ENCODE data around the gene PDE2A.

PDE2A gene

DNA sequence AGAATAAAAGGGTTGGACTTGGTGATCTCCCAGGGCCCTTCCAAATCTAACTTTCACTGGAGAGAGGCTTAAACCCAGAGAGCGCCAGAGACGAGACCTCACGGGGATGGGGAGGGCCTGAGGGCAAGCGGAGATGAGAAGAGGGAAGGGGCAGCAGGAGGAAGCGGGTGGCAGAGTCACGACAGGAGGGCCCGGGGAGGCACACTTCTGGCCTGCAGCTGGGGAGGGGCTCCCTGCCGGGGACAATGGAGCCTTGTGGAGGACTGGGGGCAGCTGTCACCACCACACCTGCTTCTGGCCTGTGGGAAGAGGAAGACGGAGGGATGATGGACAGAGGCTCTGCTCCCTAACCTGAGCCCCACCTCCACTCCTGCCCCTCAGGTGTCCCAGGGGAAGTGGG, 40.2 kb downstream of the PDE2A start:
- H3K4me2 ChIP-seq (ENCODE audit: low read length), result no peak overlapping the region
- no peak overlapping the region for H4K8ac ChIP-seq (ENCODE audit: low read depth, low read length)
- H3K79me1 ChIP-seq (ENCODE audit: low read length), result peaks cover 2% of the 10 kb centered on the region
- H3K79me2 ChIP-seq (ENCODE audit: control insufficient read depth, insufficient read depth, low read length, poor library complexity), result no peaks in the 10 kb centered on the region
- no CpG with 5 or more reads among the region's 9 CpGs for WGBS (ENCODE audit: extremely low coverage, insufficient coverage, insufficient read length)
- H3K14ac ChIP-seq (ENCODE audit: low read length), result no peak overlapping the region
- peaks cover 8 to 14% of the 10 kb centered on the region in 2 experiments for H3K4me1 ChIP-seq (ENCODE audit: control insufficient read depth in 1 of 2, insufficient read depth in 2 of 2, low read length in 2 of 2)
- no peak overlapping the region for H4K12ac ChIP-seq (ENCODE audit: low read depth, low read length)
- no peak overlapping the region for H3K23ac ChIP-seq (ENCODE audit: low read length)
- H4K91ac ChIP-seq (ENCODE audit: low read depth, low read length), result no peak overlapping the region
- H3K18ac ChIP-seq (ENCODE audit: low read length), result no peak overlapping the region
- H2AFZ ChIP-seq (ENCODE audit: insufficient read depth, low read length, poor library complexity), result no peak overlapping the region
- no peak overlapping the region for H3K9ac ChIP-seq (ENCODE audit: low read length)
- H2BK12ac ChIP-seq (ENCODE audit: low read length), result no peak overlapping the region
- no peak overlapping the region for H2BK5ac ChIP-seq (ENCODE audit: low read depth, low read length, poor library complexity)
- H2BK120ac ChIP-seq (ENCODE audit: insufficient read depth, low read length, poor library complexity), result no peak overlapping the region
- H3K27me3 ChIP-seq (ENCODE audit: insufficient read depth, low read length), result no peaks in the 10 kb centered on the region
- H3K9me3 ChIP-seq (ENCODE audit: insufficient read depth, low read depth, low read length), result no peaks in the 10 kb centered on the region
- no peaks in the 10 kb centered on the region for H3K36me3 ChIP-seq (ENCODE audit: control insufficient read depth in 1 of 2, insufficient read depth in 2 of 2, low read length in 2 of 2)
- H3K4ac ChIP-seq (ENCODE audit: low read depth, low read length), result no peak overlapping the region
- H3K27ac ChIP-seq (ENCODE audit: low read depth, low read length), result no peak overlapping the region
- H3K4me3 ChIP-seq (ENCODE audit: low read depth, low read length), result no peak overlapping the region
- DNase-seq, result no peak
- no peak overlapping the region for H2AK5ac ChIP-seq (ENCODE audit: low read length)

DNA sequence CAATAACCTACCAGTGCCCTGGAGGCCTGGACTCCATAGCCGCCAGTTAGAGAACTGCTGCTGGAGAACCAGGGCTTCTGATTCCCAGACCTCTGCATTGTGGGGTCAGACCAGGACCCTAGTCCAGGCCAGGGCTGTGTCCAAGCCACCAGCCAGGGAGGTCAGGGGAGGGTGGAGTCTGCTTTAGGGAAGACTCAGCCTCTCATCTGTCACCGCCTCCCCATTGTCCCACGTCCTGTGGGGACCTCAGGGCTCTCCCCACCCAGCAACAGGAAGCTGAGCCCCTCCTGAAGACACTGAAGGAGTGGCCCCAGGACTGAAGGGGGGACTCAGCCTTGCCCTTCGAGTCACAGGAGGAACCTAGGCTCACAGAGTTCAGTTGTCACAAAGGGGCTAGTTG, 41.2 kb downstream of the PDE2A start:
- Histone ChIP-seq H3K79me1 (ENCODE audit: low read length) (peaks cover 2% of the 10 kb centered on the region), H3K18ac (ENCODE audit: low read length) (no peak overlapping the region), H2AFZ (ENCODE audit: insufficient read depth, low read length, poor library complexity) (no peak overlapping the region), H3K27me3 (ENCODE audit: insufficient read depth, low read length) (no peaks in the 10 kb centered on the region), H3K79me2 (ENCODE audit: control insufficient read depth, insufficient read depth, low read length, poor library complexity) (no peaks in the 10 kb centered on the region), H3K9ac (ENCODE audit: low read length) (no peak overlapping the region), H2BK120ac (ENCODE audit: insufficient read depth, low read length, poor library complexity) (no peak overlapping the region), H3K4me3 (ENCODE audit: low read depth, low read length) (no peak overlapping the region), H3K36me3 (ENCODE audit: control insufficient read depth in 1 of 2, insufficient read depth in 2 of 2, low read length in 2 of 2) (no peaks in the 10 kb centered on the region), H4K91ac (ENCODE audit: low read depth, low read length) (no peak overlapping the region), H2BK12ac (ENCODE audit: low read length) (no peak overlapping the region), H2AK5ac (ENCODE audit: low read length) (no peak overlapping the region), H4K12ac (ENCODE audit: low read depth, low read length) (no peak overlapping the region), H3K14ac (ENCODE audit: low read length) (no peak overlapping the region), H3K4ac (ENCODE audit: low read depth, low read length) (no peak overlapping the region), H3K23ac (ENCODE audit: low read length) (no peak overlapping the region), H3K9me3 (ENCODE audit: insufficient read depth, low read depth, low read length) (no peaks in the 10 kb centered on the region), H3K4me2 (ENCODE audit: low read length) (no peak overlapping the region), H4K8ac (ENCODE audit: low read depth, low read length) (no peak overlapping the region), H2BK5ac (ENCODE audit: low read depth, low read length, poor library complexity) (no peak overlapping the region), H3K27ac (ENCODE audit: low read depth, low read length) (no peak overlapping the region), H3K4me1 (ENCODE audit: control insufficient read depth in 1 of 2, insufficient read depth in 2 of 2, low read length in 2 of 2) (peaks cover 8 to 14% of the 10 kb centered on the region in 2 experiments)
- DNase-seq, result no peak
- no CpG with 5 or more reads among the region's 4 CpGs for WGBS (ENCODE audit: extremely low coverage, insufficient coverage, insufficient read length)

DNA sequence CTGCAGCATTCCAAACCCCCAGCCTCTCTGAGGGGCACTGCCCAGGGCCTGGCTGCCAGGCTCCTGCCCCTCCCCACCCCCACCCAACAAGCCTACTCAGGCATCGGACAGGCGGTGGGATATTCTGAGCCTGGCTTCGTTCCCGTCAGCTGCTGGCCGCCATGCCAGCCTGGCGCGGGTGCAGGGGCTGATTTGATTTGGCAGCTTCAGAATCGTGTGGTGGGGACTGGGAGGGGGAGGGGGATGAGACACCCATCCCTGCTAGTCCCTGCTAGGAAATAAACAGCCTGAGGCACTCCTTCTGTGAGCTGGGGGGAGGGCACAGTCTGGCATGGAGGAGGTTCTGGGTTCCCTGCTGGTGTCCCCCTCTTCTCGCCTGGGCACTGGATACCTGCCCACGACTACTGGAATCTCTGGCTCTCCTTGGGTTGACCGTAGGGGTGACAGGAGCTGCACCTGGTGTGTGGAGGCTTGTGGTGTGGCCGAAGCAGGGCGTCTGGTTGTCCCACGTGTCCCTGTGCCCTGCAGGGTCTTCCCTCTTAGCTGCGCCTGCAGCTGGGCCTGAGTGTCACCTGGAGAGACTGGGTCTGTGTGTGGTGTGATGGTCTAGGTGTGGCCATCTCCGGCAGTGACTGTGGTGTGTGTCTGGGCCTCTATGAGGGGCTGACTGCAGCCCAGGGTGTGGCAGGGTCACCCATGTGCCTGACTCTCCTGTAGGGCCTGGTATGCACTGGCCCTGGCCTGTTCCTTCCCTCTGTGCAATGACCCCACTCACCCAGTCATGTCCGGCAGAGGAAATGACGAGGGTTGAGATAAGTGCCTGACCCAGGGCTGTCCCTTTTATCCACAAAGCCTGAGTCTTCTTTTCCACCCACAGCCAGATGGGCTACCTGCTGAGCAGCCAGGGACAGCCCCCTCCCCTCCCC, 42.2 kb downstream of the PDE2A start:
- H3K23ac ChIP-seq (ENCODE audit: low read length), result no peak overlapping the region
- no peaks in the 10 kb centered on the region for H3K27me3 ChIP-seq (ENCODE audit: insufficient read depth, low read length)
- H2BK120ac ChIP-seq (ENCODE audit: insufficient read depth, low read length, poor library complexity), result no peak overlapping the region
- H2BK5ac ChIP-seq (ENCODE audit: low read depth, low read length, poor library complexity), result no peak overlapping the region
- H3K14ac ChIP-seq (ENCODE audit: low read length), result no peak overlapping the region
- no peak overlapping the region for H3K4ac ChIP-seq (ENCODE audit: low read depth, low read length)
- no peak overlapping the region for H3K4me2 ChIP-seq (ENCODE audit: low read length)
- no peak overlapping the region for H3K27ac ChIP-seq (ENCODE audit: low read depth, low read length)
- H3K79me1 ChIP-seq (ENCODE audit: low read length), result peaks cover 2% of the 10 kb centered on the region
- H4K12ac ChIP-seq (ENCODE audit: low read depth, low read length), result no peak overlapping the region
- no CpG with 5 or more reads among the region's 18 CpGs for WGBS (ENCODE audit: extremely low coverage, insufficient coverage, insufficient read length)
- no peak overlapping the region for H2AFZ ChIP-seq (ENCODE audit: insufficient read depth, low read length, poor library complexity)
- H2AK5ac ChIP-seq (ENCODE audit: low read length), result no peak overlapping the region
- no peak overlapping the region for H2BK12ac ChIP-seq (ENCODE audit: low read length)
- H3K18ac ChIP-seq (ENCODE audit: low read length), result no peak overlapping the region
- H4K8ac ChIP-seq (ENCODE audit: low read depth, low read length), result no peak overlapping the region
- no peaks in the 10 kb centered on the region for H3K9me3 ChIP-seq (ENCODE audit: insufficient read depth, low read depth, low read length)
- no peaks in the 10 kb centered on the region for H3K36me3 ChIP-seq (ENCODE audit: control insufficient read depth in 1 of 2, insufficient read depth in 2 of 2, low read length in 2 of 2)
- no peak overlapping the region for H3K9ac ChIP-seq (ENCODE audit: low read length)
- H3K4me3 ChIP-seq (ENCODE audit: low read depth, low read length), result no peak overlapping the region
- H3K4me1 ChIP-seq (ENCODE audit: control insufficient read depth in 1 of 2, insufficient read depth in 2 of 2, low read length in 2 of 2), result peaks cover 8 to 14% of the 10 kb centered on the region in 2 experiments
- H3K79me2 ChIP-seq (ENCODE audit: control insufficient read depth, insufficient read depth, low read length, poor library complexity), result no peaks in the 10 kb centered on the region
- no peak for DNase-seq
- H4K91ac ChIP-seq (ENCODE audit: low read depth, low read length), result no peak overlapping the region

DNA sequence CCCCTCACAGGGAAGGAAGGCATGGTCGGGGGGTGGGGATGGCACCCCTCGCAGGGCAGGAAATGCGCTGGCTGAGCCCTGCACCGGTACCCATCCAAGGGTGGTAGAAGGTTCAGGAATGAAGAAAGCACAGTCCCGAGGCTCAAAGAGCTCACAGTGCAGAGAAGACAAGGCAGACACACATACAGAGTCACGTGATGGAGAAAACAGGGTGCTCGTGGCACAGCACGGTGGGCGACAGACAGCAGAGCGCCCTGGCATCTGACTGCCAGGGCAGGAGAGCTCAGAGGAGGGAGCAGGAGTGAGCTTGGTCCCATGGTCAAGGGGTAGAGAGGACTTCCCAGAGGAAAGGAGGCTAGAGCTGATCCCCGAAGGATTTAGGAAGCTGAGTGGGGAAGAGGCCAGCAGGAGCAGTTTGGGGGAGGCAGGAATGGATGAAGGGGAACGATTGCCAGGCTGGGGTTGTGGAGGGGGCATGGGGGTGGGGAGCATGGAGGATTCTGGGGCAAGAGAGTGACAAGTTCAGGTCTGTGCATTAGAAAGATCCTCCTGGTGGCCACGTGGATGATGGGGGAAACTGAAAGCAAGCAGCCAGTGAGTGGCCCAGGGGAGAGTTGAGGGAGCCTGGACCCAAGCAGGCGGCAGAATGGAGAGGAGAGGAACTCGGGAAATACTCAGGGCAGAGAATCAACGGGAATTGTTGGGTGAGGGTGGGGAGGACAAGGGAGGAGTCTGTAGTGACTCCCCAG, 43.9 kb downstream of the PDE2A start:
- no peak overlapping the region for H3K9ac ChIP-seq (ENCODE audit: low read length)
- H3K4ac ChIP-seq (ENCODE audit: low read depth, low read length), result no peak overlapping the region
- no peak overlapping the region for H4K91ac ChIP-seq (ENCODE audit: low read depth, low read length)
- H3K27ac ChIP-seq (ENCODE audit: low read depth, low read length), result no peak overlapping the region
- H3K79me1 ChIP-seq (ENCODE audit: low read length), result peaks cover 2% of the 10 kb centered on the region
- WGBS (ENCODE audit: extremely low coverage, insufficient coverage, insufficient read length), result no CpG with 5 or more reads among the region's 16 CpGs
- no peaks in the 10 kb centered on the region for H3K9me3 ChIP-seq (ENCODE audit: insufficient read depth, low read depth, low read length)
- no peak overlapping the region for H3K14ac ChIP-seq (ENCODE audit: low read length)
- H2BK5ac ChIP-seq (ENCODE audit: low read depth, low read length, poor library complexity), result no peak overlapping the region
- H3K4me3 ChIP-seq (ENCODE audit: low read depth, low read length), result no peak overlapping the region
- no peak overlapping the region for H3K23ac ChIP-seq (ENCODE audit: low read length)
- H3K36me3 ChIP-seq (ENCODE audit: control insufficient read depth in 1 of 2, insufficient read depth in 2 of 2, low read length in 2 of 2), result no peaks in the 10 kb centered on the region
- no peak overlapping the region for H2AK5ac ChIP-seq (ENCODE audit: low read length)
- no peak overlapping the region for H3K18ac ChIP-seq (ENCODE audit: low read length)
- H4K8ac ChIP-seq (ENCODE audit: low read depth, low read length), result no peak overlapping the region
- no peak overlapping the region for H2BK120ac ChIP-seq (ENCODE audit: insufficient read depth, low read length, poor library complexity)
- H4K12ac ChIP-seq (ENCODE audit: low read depth, low read length), result no peak overlapping the region
- no peak overlapping the region for H2BK12ac ChIP-seq (ENCODE audit: low read length)
- no peaks in the 10 kb centered on the region for H3K27me3 ChIP-seq (ENCODE audit: insufficient read depth, low read length)
- H2AFZ ChIP-seq (ENCODE audit: insufficient read depth, low read length, poor library complexity), result no peak overlapping the region
- no peaks in the 10 kb centered on the region for H3K79me2 ChIP-seq (ENCODE audit: control insufficient read depth, insufficient read depth, low read length, poor library complexity)
- no peak overlapping the region for H3K4me2 ChIP-seq (ENCODE audit: low read length)
- H3K4me1 ChIP-seq (ENCODE audit: control insufficient read depth in 1 of 2, insufficient read depth in 2 of 2, low read length in 2 of 2), result peaks cover 8 to 14% of the 10 kb centered on the region in 2 experiments
- no peak for DNase-seq
